HG02885 (cell line): ENCODE measurements around the gene PPARG.
"Not testable (repeated sequence)": the region's sequence is repeated elsewhere in the genome, so short reads cannot be mapped to it uniquely, and the experiment has no call there.

Source experiments
- ATAC-seq: cut with Tn5 transposase; IDR thresholded peaks from one replicate; pipeline ENCODE4 v1.9.1; 2021; ENCODE audit warnings: mild to moderate bottlenecking; ENCODE audit not compliant: unreplicated experiment, poor library complexity

Gene PPARG

GRCh38 chr3:12471241-12471640, 182.4 kb downstream of the PPARG start:
- ATAC-seq: no peak

- ATAC-seq: no peak
These were observed 183.2 kb downstream of the PPARG start for GRCh38 chr3:12472000-12472610.

- no peak for ATAC-seq
These were observed 183.9 kb downstream of the PPARG start for GRCh38 chr3:12472796-12473195.

- ATAC-seq: no peak
These were observed 184.6 kb downstream of the PPARG start for GRCh38 chr3:12473511-12473910.

- no peak for ATAC-seq
These were observed 187.5 kb downstream of the PPARG start for GRCh38 chr3:12476238-12476897.

- no peak for ATAC-seq
These were observed 188.4 kb downstream of the PPARG start for GRCh38 chr3:12477256-12477655.

GRCh38 chr3:12478326-12478725, 189.5 kb downstream of the PPARG start:
- ATAC-seq: no peak

GRCh38 chr3:12479198-12479597, 190.3 kb downstream of the PPARG start:
- ATAC-seq: not testable (repeated sequence)

GRCh38 chr3:12479919-12480427, 191.1 kb downstream of the PPARG start:
- peak; percentile 29 for ATAC-seq

- ATAC-seq: no peak
These were observed 194.5 kb downstream of the PPARG start for GRCh38 chr3:12483410-12483809.

GRCh38 chr3:12483872-12484197, 195.0 kb downstream of the PPARG start:
- no peak for ATAC-seq
